SK-N-SH (cell line): ENCODE measurements around the gene PRPF6. TPM values are rescaled to one million over a fixed set of nuclear protein-coding genes. Genes with fewer than 3 reads are reported as not detected.

ENCODE experiments used
- CTCF ChIA-PET: fragments of 300-600, 350-600 bp; formaldehyde crosslinking; extraction: SDS; loops from one replicate; lab custom pipeline; 2021; lab: Yijun Ruan, JAX
- POLR2A ChIA-PET: fragments of 350-600 bp; sonication (Branson Sonifier 250); formaldehyde crosslinking; extraction: SDS; loops from one replicate; lab custom pipeline; 2020; ENCODE audit warnings: antibody characterized with exemption, inconsistent platforms; lab: Yijun Ruan, JAX
- DNase-seq: peaks from one replicate; pipeline ENCODE4 v3.0.0; 2012
- H2AFZ ChIP-seq: fragments of 200-600 bp; sonication (generic); 2 replicates; pipeline ENCODE4 v1.8.1; 2016; ENCODE audit warnings: antibody characterized with exemption, mild to moderate bottlenecking, low read depth
- H3F3A ChIP-seq: fragments of 200-600 bp; sonication (generic); replicated peaks from 2 replicates; pipeline ENCODE3; 2016; ENCODE audit warnings: antibody characterized with exemption, mild to moderate bottlenecking; ENCODE audit not compliant: insufficient read depth
- H3K27ac ChIP-seq, 2 experiments: fragments of 200-500 bp in 1 of 2; fragments of 200-600 bp in 1 of 2; sonication (Bioruptor generic) in 1 of 2; sonication (generic), shearing (Covaris generic) in 1 of 2; 2 replicates each; pipeline versions ENCODE4 v1.5.1 to v1.6.1; 2014 to 2016; ENCODE audit warnings: low read depth in 2 of 2, inconsistent platforms in 1 of 2, low read length in 1 of 2, mild to moderate bottlenecking in 1 of 2, mixed read lengths in 1 of 2
- H3K27me3 ChIP-seq: fragments of 200-600 bp; sonication (generic), shearing (Covaris generic); 2 replicates; pipeline ENCODE4 v1.6.1; 2016; ENCODE audit warnings: mixed run types; ENCODE audit not compliant: insufficient read depth
- H3K36me3 ChIP-seq, 2 experiments: fragments of 200-500 bp in 1 of 2; fragments of 200-600 bp in 1 of 2; sonication (Bioruptor generic) in 1 of 2; sonication (generic) in 1 of 2; replicated peaks in 1 of 2; 2 replicates each; pipeline versions ENCODE3 to v1.5.1; 2014 to 2016; ENCODE audit warnings: low read length in 1 of 2, mild to moderate bottlenecking in 1 of 2; ENCODE audit not compliant: insufficient read depth in 2 of 2, control insufficient read depth in 1 of 2
- H3K4me1 ChIP-seq, 2 experiments: fragments of 200-500 bp in 1 of 2; fragments of 200-600 bp in 1 of 2; sonication (Bioruptor generic) in 1 of 2; sonication (generic), shearing (Covaris generic) in 1 of 2; 2 replicates each; pipeline versions ENCODE4 v1.5.1 to v1.6.1; 2014 to 2016; ENCODE audit warnings: low read depth in 1 of 2, low read length in 1 of 2, mixed run types in 1 of 2; ENCODE audit not compliant: insufficient read depth in 2 of 2, control insufficient read depth in 1 of 2
- H3K4me2 ChIP-seq: fragments of 200-600 bp; sonication (generic), shearing (Covaris generic); 2 replicates; pipeline ENCODE4 v1.6.1; 2017; ENCODE audit warnings: mixed run types
- H3K4me3 ChIP-seq, 2 experiments: fragments of 200-500 bp in 1 of 2; fragments of 200-600 bp in 1 of 2; sonication (Bioruptor generic) in 1 of 2; sonication (generic), shearing (Covaris generic) in 1 of 2; 2 replicates each; pipeline versions ENCODE4 v1.5.1 to v1.8.1; 2014 to 2016; ENCODE audit warnings: low read depth in 2 of 2, inconsistent platforms in 1 of 2, low read length in 1 of 2, mild to moderate bottlenecking in 1 of 2, mixed read lengths in 1 of 2, moderate library complexity in 1 of 2
- H3K79me2 ChIP-seq: fragments of 200-600 bp; sonication (generic); 2 replicates; pipeline ENCODE4 v1.8.1; 2017; ENCODE audit warnings: mild to moderate bottlenecking; ENCODE audit not compliant: insufficient read depth
- H3K9ac ChIP-seq: fragments of 200-600 bp; sonication (generic); 2 replicates; pipeline ENCODE4 v1.6.1; 2017; ENCODE audit warnings: mixed run types
- H3K9me2 ChIP-seq: fragments of 200-600 bp; sonication (generic); 2 replicates; pipeline ENCODE4 v1.6.1; 2017; ENCODE audit warnings: mixed run types
- H3K9me3 ChIP-seq: fragments of 200-600 bp; sonication (generic); 2 replicates; pipeline ENCODE4 v1.6.1; 2017; ENCODE audit warnings: mixed run types, mild to moderate bottlenecking, moderate library complexity
- H4K20me1 ChIP-seq: fragments of 200-600 bp; sonication (generic); 2 replicates; pipeline ENCODE4 v1.6.1; 2017; ENCODE audit warnings: mild to moderate bottlenecking, mixed run types; ENCODE audit not compliant: insufficient read depth
- CHD2 ChIP-seq: fragments of 150-350 bp; IDR thresholded peaks from 2 replicates; pipeline ENCODE4 v1.6.1; 2018; ENCODE audit warnings: low read length; ENCODE audit not compliant: partially characterized antibody
- EZH2phosphoT487 ChIP-seq: fragments of 200-600 bp; sonication (generic); IDR thresholded peaks from 2 replicates; pipeline ENCODE4 v1.6.1; 2017; ENCODE audit warnings: low read depth, mixed run types, mild to moderate bottlenecking, antibody characterized with exemption, moderate library complexity, borderline replicate concordance
- FOSL2 ChIP-seq: IDR thresholded peaks from 2 replicates; pipeline ENCODE4 v1.4.0; 2012; ENCODE audit warnings: low read depth, mild to moderate bottlenecking, moderate library complexity, borderline replicate concordance
- FOXJ3 ChIP-seq: sonication (generic); formaldehyde crosslinking; IDR thresholded peaks from 2 replicates; pipeline ENCODE4 v1.5.1; 2020; ENCODE audit warnings: mild to moderate bottlenecking, missing genetic modification reagents
- FOXM1 ChIP-seq: IDR thresholded peaks from 2 replicates; pipeline ENCODE4 v1.4.0; 2012; ENCODE audit warnings: low read depth, mild to moderate bottlenecking
- GABPA ChIP-seq: IDR thresholded peaks from 2 replicates; pipeline ENCODE4 v1.4.0; 2012; ENCODE audit warnings: low read depth, mild to moderate bottlenecking
- MXI1 ChIP-seq: IDR thresholded peaks from 2 replicates; pipeline ENCODE4 v1.6.1; 2012; ENCODE audit warnings: mild to moderate bottlenecking, low read depth, low read length, improper control_type of control experiment
- NFIC ChIP-seq: IDR thresholded peaks from 2 replicates; pipeline ENCODE4 v1.4.0; 2012; ENCODE audit warnings: borderline replicate concordance
- RAD21 ChIP-seq: IDR thresholded peaks from 2 replicates; pipeline ENCODE4 v1.6.1; 2012; ENCODE audit warnings: mild to moderate bottlenecking, low read length
- RCOR1 ChIP-seq: fragments of 150-350 bp; IDR thresholded peaks from 2 replicates; pipeline ENCODE4 v1.6.1; 2017; ENCODE audit warnings: antibody characterized with exemption, low read length
- TCF12 ChIP-seq: IDR thresholded peaks from 2 replicates; pipeline ENCODE4 v1.4.0; 2012
- TEAD4 ChIP-seq: IDR thresholded peaks from 2 replicates; pipeline ENCODE4 v1.4.0; 2012; ENCODE audit warnings: mild to moderate bottlenecking, borderline replicate concordance; ENCODE audit not compliant: insufficient read depth
- WGBS: methylation state at CpG from one replicate; pipeline ENCODE4 v1.1.6; 2017; ENCODE audit warnings: low lambda C conversion rate; 5-methylcytosine and 5-hydroxymethylcytosine counted together
- polyA plus RNA-seq, 3 experiments: library from polyadenylated mRNA; depleted of rRNA; stranded (reverse); fragments of >200 nt; gene quantifications; 2 replicates each; pipeline ENCODE4 v1.2.3, GENCODE V29; 2012
- TF ChIP-seq, protein P1 (sequence below): fragments of 150-350 bp; IDR thresholded peaks from 2 replicates; pipeline ENCODE4 v1.6.1; 2016; ENCODE audit warnings: mild to moderate bottlenecking, low read depth, low read length
- TF ChIP-seq, protein P2 (sequence below): IDR thresholded peaks from 2 replicates; pipeline ENCODE4 v1.4.0; 2012; ENCODE audit warnings: low read depth, borderline replicate concordance
- TF ChIP-seq, protein P3 (sequence below): IDR thresholded peaks from 2 replicates; pipeline ENCODE4 v1.4.0; 2012; ENCODE audit warnings: low read depth, borderline replicate concordance
- TF ChIP-seq, protein P4 (sequence below): IDR thresholded peaks from 2 replicates; pipeline ENCODE4 v1.4.0; 2012; ENCODE audit warnings: low read depth

The PRPF6 gene
- polyA plus RNA-seq, 1 of the 3 experiments (the other 2 are of a cell fraction), result 59.1 TPM

DNA sequence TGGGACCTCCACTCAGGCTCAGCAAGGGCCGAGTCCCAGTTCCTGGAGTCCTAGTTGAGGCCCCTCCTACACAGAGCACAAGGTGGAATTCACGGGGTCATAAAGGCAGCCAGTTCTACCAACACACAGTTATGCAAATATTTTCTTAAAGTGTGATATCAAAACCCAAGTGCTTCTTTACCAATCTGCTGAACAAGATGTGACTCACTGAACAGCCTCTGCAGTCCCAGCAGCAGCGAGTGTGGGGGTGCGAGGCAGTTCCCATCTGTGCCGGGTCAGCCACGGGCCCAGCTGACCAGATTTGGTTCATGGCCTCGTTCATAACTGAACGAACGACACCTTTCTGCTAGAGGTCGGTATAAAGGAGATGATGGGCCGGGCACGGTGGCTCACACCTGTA is 77.6 kb downstream of the PRPF6 start:
- WGBS, result 69% methylated on average over 11 of the region's 12 CpGs
- Histone ChIP-seq H3K79me2 (peaks cover 6% of the 10 kb centered on the region; the same call in 1 of the 2 replicates), H3K4me1 (peaks cover 6 to 16% of the 10 kb centered on the region in 2 experiments; a peak in 1 of 4 replicates), H3K4me3 (no peak overlapping the region), H2AFZ (no peak overlapping the region), H3K9me3 (no peaks in the 10 kb centered on the region), H3K27ac (no peak overlapping the region), H3F3A (no peaks in the 10 kb centered on the region), H3K9me2 (no peaks in the 10 kb centered on the region), H4K20me1 (no peaks in the 10 kb centered on the region), H3K9ac (no peak overlapping the region), H3K36me3 (no peaks in the 10 kb centered on the region), H3K27me3 (no peaks in the 10 kb centered on the region), H3K4me2 (no peak overlapping the region)
- POLR2A ChIA-PET, result no interaction called here
- TF ChIP-seq TCF12 (no peak), TEAD4 (no peak), NFIC (no peak), FOSL2 (no peak), RAD21 (no peak), EZH2phosphoT487 (no peak), MXI1 (no peak), CHD2 (no peak), RCOR1 (no peak), GABPA (no peak), FOXJ3 (CRISPR knock-in tag) (no peak), FOXM1 (no peak)
- TF ChIP-seq, protein P1, sequence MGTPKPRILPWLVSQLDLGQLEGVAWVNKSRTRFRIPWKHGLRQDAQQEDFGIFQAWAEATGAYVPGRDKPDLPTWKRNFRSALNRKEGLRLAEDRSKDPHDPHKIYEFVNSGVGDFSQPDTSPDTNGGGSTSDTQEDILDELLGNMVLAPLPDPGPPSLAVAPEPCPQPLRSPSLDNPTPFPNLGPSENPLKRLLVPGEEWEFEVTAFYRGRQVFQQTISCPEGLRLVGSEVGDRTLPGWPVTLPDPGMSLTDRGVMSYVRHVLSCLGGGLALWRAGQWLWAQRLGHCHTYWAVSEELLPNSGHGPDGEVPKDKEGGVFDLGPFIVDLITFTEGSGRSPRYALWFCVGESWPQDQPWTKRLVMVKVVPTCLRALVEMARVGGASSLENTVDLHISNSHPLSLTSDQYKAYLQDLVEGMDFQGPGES, result no peak
- TF ChIP-seq, protein P2, sequence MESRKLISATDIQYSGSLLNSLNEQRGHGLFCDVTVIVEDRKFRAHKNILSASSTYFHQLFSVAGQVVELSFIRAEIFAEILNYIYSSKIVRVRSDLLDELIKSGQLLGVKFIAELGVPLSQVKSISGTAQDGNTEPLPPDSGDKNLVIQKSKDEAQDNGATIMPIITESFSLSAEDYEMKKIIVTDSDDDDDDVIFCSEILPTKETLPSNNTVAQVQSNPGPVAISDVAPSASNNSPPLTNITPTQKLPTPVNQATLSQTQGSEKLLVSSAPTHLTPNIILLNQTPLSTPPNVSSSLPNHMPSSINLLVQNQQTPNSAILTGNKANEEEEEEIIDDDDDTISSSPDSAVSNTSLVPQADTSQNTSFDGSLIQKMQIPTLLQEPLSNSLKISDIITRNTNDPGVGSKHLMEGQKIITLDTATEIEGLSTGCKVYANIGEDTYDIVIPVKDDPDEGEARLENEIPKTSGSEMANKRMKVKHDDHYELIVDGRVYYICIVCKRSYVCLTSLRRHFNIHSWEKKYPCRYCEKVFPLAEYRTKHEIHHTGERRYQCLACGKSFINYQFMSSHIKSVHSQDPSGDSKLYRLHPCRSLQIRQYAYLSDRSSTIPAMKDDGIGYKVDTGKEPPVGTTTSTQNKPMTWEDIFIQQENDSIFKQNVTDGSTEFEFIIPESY, result no peak
- TF ChIP-seq, protein P3, sequence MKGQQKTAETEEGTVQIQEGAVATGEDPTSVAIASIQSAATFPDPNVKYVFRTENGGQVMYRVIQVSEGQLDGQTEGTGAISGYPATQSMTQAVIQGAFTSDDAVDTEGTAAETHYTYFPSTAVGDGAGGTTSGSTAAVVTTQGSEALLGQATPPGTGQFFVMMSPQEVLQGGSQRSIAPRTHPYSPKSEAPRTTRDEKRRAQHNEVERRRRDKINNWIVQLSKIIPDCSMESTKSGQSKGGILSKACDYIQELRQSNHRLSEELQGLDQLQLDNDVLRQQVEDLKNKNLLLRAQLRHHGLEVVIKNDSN, result no peak
- TF ChIP-seq, protein P4, sequence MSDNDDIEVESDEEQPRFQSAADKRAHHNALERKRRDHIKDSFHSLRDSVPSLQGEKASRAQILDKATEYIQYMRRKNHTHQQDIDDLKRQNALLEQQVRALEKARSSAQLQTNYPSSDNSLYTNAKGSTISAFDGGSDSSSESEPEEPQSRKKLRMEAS, result no peak
- no peak for DNase-seq
- CTCF ChIA-PET, result interaction anchor here (2.6 to 4.6 kb wide), 5 partner anchors 11 to 78 kb away, joined by 8 to 61 read pairs (median 21); partner anchors contain the start of genes LKAAEAR1, PRPF6 and SAMD10
